Measurements from ENCODE around the gene PBRM1. TPM values are rescaled to one million over a fixed set of nuclear protein-coding genes. Genes with fewer than 3 reads are reported as not detected.
A peak's percentile ranks its signal among the peaks of the same experiment; 100 is the strongest.

Gene PBRM1
- total RNA-seq, 1 donor from 2014 or later, result 67.1 TPM

GRCh38 chr3:52670621-52671521 lies 14.8 kb downstream of the PBRM1 start:
- TF ChIP-seq CTCF (IDR thresholded peaks at IDR 0.05), result no peak
- peaks cover 79% of the 10 kb centered on the region for H3K36me3 ChIP-seq
- no peaks in the 10 kb centered on the region for H3K9me3 ChIP-seq
- ATAC-seq (peak; percentile 87), DNase-seq (no peak)
- H3K4me3 ChIP-seq, result no peak overlapping the region
- intact Hi-C loops (cut with DNase I), result no loop called here
- peaks cover 14% of the 10 kb centered on the region for H3K4me1 ChIP-seq
- no peaks in the 10 kb centered on the region for H3K27me3 ChIP-seq
- H3K27ac ChIP-seq, result no peak overlapping the region

GRCh38 chr3:52663098-52663497 lies 22.6 kb downstream of the PBRM1 start:
- Histone ChIP-seq H3K4me1 (no peaks in the 10 kb centered on the region), H3K9me3 (no peaks in the 10 kb centered on the region), H3K27me3 (no peaks in the 10 kb centered on the region), H3K27ac (no peak overlapping the region), H3K36me3 (peaks cover 92% of the 10 kb centered on the region), H3K4me3 (no peak overlapping the region)
- DNase-seq (no peak), ATAC-seq (no peak)
- intact Hi-C loops (cut with DNase I), result no loop called here
- no peak for TF ChIP-seq CTCF (IDR thresholded peaks at IDR 0.05)

GRCh38 chr3:52660046-52660445 lies 25.7 kb downstream of the PBRM1 start:
- TF ChIP-seq CTCF (IDR thresholded peaks at IDR 0.05), result no peak
- no peaks in the 10 kb centered on the region for H3K27me3 ChIP-seq
- H3K27ac ChIP-seq, result no peak overlapping the region
- no peaks in the 10 kb centered on the region for H3K9me3 ChIP-seq
- H3K4me1 ChIP-seq, result no peaks in the 10 kb centered on the region
- DNase-seq (no peak), ATAC-seq (no peak)
- intact Hi-C loops (cut with DNase I), result no loop called here
- H3K36me3 ChIP-seq, result peaks cover 92% of the 10 kb centered on the region
- H3K4me3 ChIP-seq, result no peak overlapping the region

GRCh38 chr3:52655895-52656294 lies 29.8 kb downstream of the PBRM1 start:
- no peak overlapping the region for H3K27ac ChIP-seq
- H3K36me3 ChIP-seq, result peaks cover 97% of the 10 kb centered on the region
- no peak for ATAC-seq
- DNase-seq, result no peak
- no peaks in the 10 kb centered on the region for H3K27me3 ChIP-seq
- no peaks in the 10 kb centered on the region for H3K4me1 ChIP-seq
- no peaks in the 10 kb centered on the region for H3K9me3 ChIP-seq
- no peak for TF ChIP-seq CTCF (IDR thresholded peaks at IDR 0.05)
- H3K4me3 ChIP-seq, result no peak overlapping the region
- intact Hi-C loops (cut with DNase I), result no loop called here

GRCh38 chr3:52651592-52651991 lies 34.1 kb downstream of the PBRM1 start:
- Histone ChIP-seq H3K9me3 (no peaks in the 10 kb centered on the region), H3K27me3 (no peaks in the 10 kb centered on the region), H3K27ac (no peak overlapping the region), H3K4me1 (no peaks in the 10 kb centered on the region), H3K36me3 (peaks cover 96% of the 10 kb centered on the region), H3K4me3 (no peak overlapping the region)
- intact Hi-C loops (cut with DNase I), result no loop called here
- DNase-seq (no peak), ATAC-seq (no peak)
- no peak for TF ChIP-seq CTCF (IDR thresholded peaks at IDR 0.05)

Data from upper lobe of right lung (tissue), 1 donor.